ENCODE measurements around the gene OR2A5. TPM values are rescaled to one million over a fixed set of nuclear protein-coding genes. Genes with fewer than 3 reads are reported as not detected.

Gene OR2A5
- total RNA-seq, 6 experiments from 2014 or later, result not detected

DNA sequence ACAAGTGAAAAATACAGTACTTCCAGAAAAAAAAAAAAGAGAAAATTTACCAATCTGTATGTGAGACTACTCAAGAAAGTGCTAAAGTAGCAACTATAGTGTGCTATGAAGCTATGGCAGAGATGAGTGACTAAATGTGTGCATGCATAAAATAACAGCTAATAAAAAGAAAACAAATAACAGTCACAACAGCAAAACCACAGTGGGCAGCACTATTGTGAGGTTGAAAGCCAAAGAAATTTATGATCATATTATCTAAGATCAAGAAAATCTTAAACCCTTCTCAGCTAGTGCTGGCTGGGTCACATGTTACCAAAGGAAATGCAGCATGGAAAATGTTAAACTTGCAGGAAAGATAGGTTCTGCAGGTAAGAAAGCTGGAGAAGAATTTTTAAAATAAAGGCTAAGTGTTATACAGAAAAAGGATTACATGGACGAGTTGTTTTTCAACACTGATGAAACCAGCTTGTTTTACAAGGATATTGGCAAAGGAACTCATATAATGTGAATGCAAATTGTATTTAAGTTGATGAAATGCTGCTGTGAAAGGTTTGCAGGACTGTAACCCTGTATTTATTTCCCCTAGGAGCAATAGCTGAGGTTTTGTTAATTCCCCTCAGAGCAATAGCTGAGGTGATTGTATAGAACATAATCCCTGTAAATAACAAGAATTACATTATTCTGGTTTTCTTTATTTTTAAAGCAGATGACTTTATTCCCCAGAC lies 15.6 kb upstream of the OR2A5 start:
- TF ChIP-seq POLR2A (IDR thresholded peaks at IDR 0.05) (no peak), CTCF (IDR thresholded peaks at IDR 0.05) (no peak)
- no peaks in the 10 kb centered on the region for H3K4me1 ChIP-seq
- DNase-seq (no peak), ATAC-seq (no peak)
- no peaks in the 10 kb centered on the region for H3K9me3 ChIP-seq
- WGBS (ENCODE audit: insufficient coverage, low coverage, low lambda C conversion rate, missing lambda C conversion rate), result 25% methylated on average over 1 of the region's 1 CpG
- intact Hi-C loops (cut with DNase I), result no loop called here
- H3K27me3 ChIP-seq, result peaks cover 0 to 2% of the 10 kb centered on the region in 2 donors
- no peak overlapping the region for H3K27ac ChIP-seq
- H3K4me3 ChIP-seq, result no peak overlapping the region
- H3K36me3 ChIP-seq, result no peaks in the 10 kb centered on the region

DNA sequence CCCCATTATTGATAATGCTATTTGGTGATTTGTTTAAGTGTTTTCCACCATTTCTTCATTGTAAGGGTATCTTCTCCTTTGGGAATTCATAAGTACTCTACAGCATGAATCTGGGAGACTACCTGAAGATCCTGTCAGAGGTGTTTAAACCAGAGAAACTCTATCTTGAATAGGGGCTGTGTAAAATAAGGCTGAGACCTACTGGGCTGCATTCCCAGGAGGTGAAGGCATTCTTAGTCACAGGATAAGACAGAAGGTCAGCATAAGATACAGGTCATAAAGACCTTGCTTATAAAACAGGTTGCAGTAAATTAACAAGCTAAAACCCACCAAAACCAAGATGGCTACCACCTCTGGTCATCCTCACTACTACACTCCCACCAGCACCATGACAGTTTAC lies 13.4 kb upstream of the OR2A5 start:
- Histone ChIP-seq H3K9me3 (no peaks in the 10 kb centered on the region), H3K27ac (no peak overlapping the region), H3K4me1 (no peaks in the 10 kb centered on the region), H3K27me3 (peaks cover 0 to 2% of the 10 kb centered on the region in 2 donors), H3K4me3 (no peak overlapping the region), H3K36me3 (no peaks in the 10 kb centered on the region)
- intact Hi-C loops (cut with DNase I), result no loop called here
- TF ChIP-seq POLR2A (IDR thresholded peaks at IDR 0.05) (no peak), CTCF (IDR thresholded peaks at IDR 0.05) (no peak)
- ATAC-seq (no peak), DNase-seq (no peak)

- intact Hi-C loops (cut with DNase I), result no loop called here
- WGBS (ENCODE audit: insufficient coverage, low coverage, low lambda C conversion rate, missing lambda C conversion rate), result 50% methylated on average over 1 of the region's 1 CpG
Observed at GRCh38 chr7:144036302-144036885, 12.4 kb upstream of the OR2A5 start.

GRCh38 chr7:144037414-144038035 lies 11.2 kb upstream of the OR2A5 start:
- H3K36me3 ChIP-seq, result no peaks in the 10 kb centered on the region
- no peaks in the 10 kb centered on the region for H3K9me3 ChIP-seq
- H3K4me1 ChIP-seq, result no peaks in the 10 kb centered on the region
- no peaks in the 10 kb centered on the region for H3K27me3 ChIP-seq
- intact Hi-C loops (cut with DNase I), result no loop called here
- DNase-seq (no peak), ATAC-seq (no peak)
- H3K27ac ChIP-seq, result no peak overlapping the region
- no peak for TF ChIP-seq POLR2A (IDR thresholded peaks at IDR 0.05)
- no peak for TF ChIP-seq CTCF (IDR thresholded peaks at IDR 0.05)
- no peak overlapping the region for H3K4me3 ChIP-seq
- 64% methylated on average over 1 of the region's 1 CpG for WGBS (ENCODE audit: insufficient coverage, low coverage, low lambda C conversion rate, missing lambda C conversion rate)

More at GRCh38 chr7:144036302-144036885, 12.4 kb upstream of the OR2A5 start:
- Histone ChIP-seq H3K9me3 (no peaks in the 10 kb centered on the region), H3K36me3 (no peaks in the 10 kb centered on the region), H3K27ac (no peak overlapping the region), H3K4me1 (no peaks in the 10 kb centered on the region), H3K4me3 (no peak overlapping the region), H3K27me3 (peaks cover 0 to 2% of the 10 kb centered on the region in 2 donors)
- no peak for ATAC-seq
- DNase-seq, result no peak
- TF ChIP-seq CTCF (IDR thresholded peaks at IDR 0.05), result no peak
- no peak for TF ChIP-seq POLR2A (IDR thresholded peaks at IDR 0.05)
